ENCODE results near the gene PTGR1. TPM values are rescaled to one million over a fixed set of nuclear protein-coding genes. Genes with fewer than 3 reads are reported as not detected.

PTGR1 gene
- total and polyA plus RNA-seq, 2 donors (not counting 3 experiments of a cell fraction or from before 2014, with no cell fraction given) = 70.3 to 79.1 TPM

DNA sequence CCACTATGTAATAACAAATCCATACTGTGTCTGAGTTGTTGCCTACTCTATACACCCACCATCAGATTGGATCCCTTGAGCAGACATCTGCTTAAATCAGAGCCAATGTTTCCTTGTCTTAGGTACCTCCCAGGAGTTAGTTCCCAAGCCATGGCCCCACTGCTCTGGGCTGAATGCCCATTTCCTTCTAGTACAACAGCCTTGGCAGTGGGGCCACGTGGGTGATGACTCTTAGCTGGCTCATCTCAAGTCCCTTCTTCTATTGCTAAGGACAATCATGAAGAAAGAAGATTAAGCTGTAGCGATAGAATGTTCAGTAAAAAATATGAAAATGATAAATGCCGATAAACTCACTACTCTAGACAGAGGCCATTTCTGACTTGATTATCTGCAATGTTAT, 16.6 kb downstream of the PTGR1 start:
- BruUV-seq (replicated peaks) = no TSS peak
- no peak overlapping the region for H3K4me2 ChIP-seq (ENCODE audit: insufficient read depth, low read length)
- no peaks in the 10 kb centered on the region for H3K9me1 ChIP-seq (replicated peaks; ENCODE audit: control insufficient read depth, extremely low read depth, insufficient read depth, low read length)
- intact Hi-C loops (cut with micrococcal nuclease) (no loop called here), dilution Hi-C loops (cut with MboI; ENCODE audit: extremely low pct_ligation_motif_present, low sequenced_read_pairs) (no loop called here)
- FAIRE-seq (no peak), DNase-seq (ENCODE audit: low read depth, low spot score) (no peak)
- no peaks in the 10 kb centered on the region for H3K27me3 ChIP-seq (ENCODE audit: control insufficient read depth in 2 of 2, insufficient read depth in 2 of 2, low read length in 2 of 2)
- H3K9me3 ChIP-seq (replicated peaks; ENCODE audit: control insufficient read depth, insufficient read depth, low read length) = no peaks in the 10 kb centered on the region
- ChIA-PET CTCF (interaction anchor here (1.0 to 1.9 kb wide), 3 partner anchors 9 to 39 kb away, joined by 3 to 8 read pairs (median 3); no protein-coding TSS in a partner anchor), POLR2A (no interaction called here)
- H3K4me1 ChIP-seq (ENCODE audit: control insufficient read depth, extremely low read depth, insufficient read depth, low read length) = no peaks in the 10 kb centered on the region
- no peaks in the 10 kb centered on the region for H3K79me2 ChIP-seq (ENCODE audit: control insufficient read depth, insufficient read depth, low read length)
- no peak overlapping the region for H3K27ac ChIP-seq (ENCODE audit: insufficient read depth, low read depth, low read length)
- H3K9ac ChIP-seq (replicated peaks; ENCODE audit: extremely low read depth, insufficient read depth, low read length) = no peak overlapping the region
- no peak overlapping the region for H3K4me3 ChIP-seq (replicated peaks in 1 of 3; ENCODE audit: insufficient read depth in 1 of 3, low read depth in 1 of 3, low read length in 3 of 3)
- no peaks in the 10 kb centered on the region for H4K20me1 ChIP-seq (replicated peaks; ENCODE audit: control insufficient read depth, extremely low read depth, insufficient read depth, low read length)
- H3K36me3 ChIP-seq (ENCODE audit: control insufficient read depth in 2 of 2, extremely low read depth in 1 of 2, insufficient read depth in 2 of 2, low read length in 2 of 2) = peaks cover 18 to 26% of the 10 kb centered on the region in 2 experiments
- TF ChIP-seq, protein P1, sequence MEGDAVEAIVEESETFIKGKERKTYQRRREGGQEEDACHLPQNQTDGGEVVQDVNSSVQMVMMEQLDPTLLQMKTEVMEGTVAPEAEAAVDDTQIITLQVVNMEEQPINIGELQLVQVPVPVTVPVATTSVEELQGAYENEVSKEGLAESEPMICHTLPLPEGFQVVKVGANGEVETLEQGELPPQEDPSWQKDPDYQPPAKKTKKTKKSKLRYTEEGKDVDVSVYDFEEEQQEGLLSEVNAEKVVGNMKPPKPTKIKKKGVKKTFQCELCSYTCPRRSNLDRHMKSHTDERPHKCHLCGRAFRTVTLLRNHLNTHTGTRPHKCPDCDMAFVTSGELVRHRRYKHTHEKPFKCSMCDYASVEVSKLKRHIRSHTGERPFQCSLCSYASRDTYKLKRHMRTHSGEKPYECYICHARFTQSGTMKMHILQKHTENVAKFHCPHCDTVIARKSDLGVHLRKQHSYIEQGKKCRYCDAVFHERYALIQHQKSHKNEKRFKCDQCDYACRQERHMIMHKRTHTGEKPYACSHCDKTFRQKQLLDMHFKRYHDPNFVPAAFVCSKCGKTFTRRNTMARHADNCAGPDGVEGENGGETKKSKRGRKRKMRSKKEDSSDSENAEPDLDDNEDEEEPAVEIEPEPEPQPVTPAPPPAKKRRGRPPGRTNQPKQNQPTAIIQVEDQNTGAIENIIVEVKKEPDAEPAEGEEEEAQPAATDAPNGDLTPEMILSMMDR (IDR thresholded peaks at IDR 0.05; ENCODE audit: extremely low read depth in 1 of 2, insufficient read depth in 1 of 2, low read depth in 1 of 2, low read length in 2 of 2) = no peak
- TF ChIP-seq MYC (IDR thresholded peaks at IDR 0.05; ENCODE audit: low read depth, low read length) = no peak
- TF ChIP-seq, protein P2, sequence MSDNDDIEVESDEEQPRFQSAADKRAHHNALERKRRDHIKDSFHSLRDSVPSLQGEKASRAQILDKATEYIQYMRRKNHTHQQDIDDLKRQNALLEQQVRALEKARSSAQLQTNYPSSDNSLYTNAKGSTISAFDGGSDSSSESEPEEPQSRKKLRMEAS (IDR thresholded peaks at IDR 0.05; ENCODE audit: insufficient read depth, insufficient read length) = no peak
- no peak for TF ChIP-seq FOS (IDR thresholded peaks at IDR 0.05; ENCODE audit: borderline replicate concordance, insufficient read depth, low read length)
- no peak for TF ChIP-seq JUN (IDR thresholded peaks at IDR 0.05; ENCODE audit: borderline replicate concordance, insufficient read depth, insufficient read length, low read depth)
- no peak for TF ChIP-seq POLR2AphosphoS5 (IDR thresholded peaks at IDR 0.05; ENCODE audit: insufficient read depth, low read depth, low read length)
- TF ChIP-seq POLR2A (IDR thresholded peaks at IDR 0.05; ENCODE audit: low read depth, low read length) = no peak
- TF ChIP-seq GATA2 (IDR thresholded peaks at IDR 0.05; ENCODE audit: insufficient read depth, insufficient read length, low read depth, low read length) = no peak
- TF ChIP-seq EZH2 (IDR thresholded peaks at IDR 0.05; ENCODE audit: borderline replicate concordance, low read depth, low read length, severe bottlenecking) = no peak
- no peak overlapping the region for H2AFZ ChIP-seq (ENCODE audit: low read depth, low read length)

Measured in endothelial cell of umbilical vein (primary cell).